GM04503 (cell line): ENCODE data around the gene SSH3.
"Not testable (repeated sequence)": the region's sequence is repeated elsewhere in the genome, so short reads cannot be mapped to it uniquely, and the experiment has no call there.

Experiments
- DNase-seq: peaks from one replicate; pipeline ENCODE4 v3.0.0-alpha.2; 2012; ENCODE audit warnings: low read depth

SSH3 gene

DNA sequence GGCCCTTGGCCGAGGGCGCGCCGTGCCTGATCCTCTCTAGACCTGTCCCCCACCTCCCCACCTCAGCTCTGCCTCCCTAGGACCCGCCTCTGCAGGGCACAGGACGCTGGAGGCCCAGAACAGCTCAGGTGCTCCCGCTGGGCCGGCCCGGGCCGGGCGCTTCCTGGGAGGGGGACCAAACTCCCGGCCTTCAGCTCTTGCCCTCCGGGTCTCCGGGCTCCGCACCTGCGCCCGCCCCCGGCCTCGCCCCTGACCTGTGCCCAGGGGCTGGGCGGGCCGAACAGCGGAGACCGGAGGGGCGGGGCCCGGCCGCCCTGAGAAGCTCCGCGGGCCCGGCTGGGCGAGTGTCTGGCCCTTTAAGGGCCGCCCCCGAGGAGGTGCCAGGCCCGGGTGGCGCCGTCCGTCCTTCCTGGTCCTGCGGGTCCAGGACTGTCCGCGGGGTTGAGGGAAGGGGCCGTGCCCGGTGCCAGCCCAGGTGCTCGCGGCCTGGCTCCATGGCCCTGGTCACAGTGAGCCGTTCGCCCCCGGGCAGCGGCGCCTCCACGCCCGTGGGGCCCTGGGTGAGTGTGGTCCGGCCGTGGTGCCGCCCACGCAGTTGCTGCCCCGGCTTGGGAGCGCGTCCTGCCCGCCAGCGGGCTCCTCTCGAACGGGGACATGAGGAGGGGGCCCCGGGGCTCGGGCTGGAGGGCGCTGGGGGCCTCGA lies at the start of gene SSH3:
SSH3 (plus strand) TSS at position 399 of the 703 bp plus-strand sequence; CDS start at position 495, 96 bp downstream.
- DNase-seq: no peak

DNA sequence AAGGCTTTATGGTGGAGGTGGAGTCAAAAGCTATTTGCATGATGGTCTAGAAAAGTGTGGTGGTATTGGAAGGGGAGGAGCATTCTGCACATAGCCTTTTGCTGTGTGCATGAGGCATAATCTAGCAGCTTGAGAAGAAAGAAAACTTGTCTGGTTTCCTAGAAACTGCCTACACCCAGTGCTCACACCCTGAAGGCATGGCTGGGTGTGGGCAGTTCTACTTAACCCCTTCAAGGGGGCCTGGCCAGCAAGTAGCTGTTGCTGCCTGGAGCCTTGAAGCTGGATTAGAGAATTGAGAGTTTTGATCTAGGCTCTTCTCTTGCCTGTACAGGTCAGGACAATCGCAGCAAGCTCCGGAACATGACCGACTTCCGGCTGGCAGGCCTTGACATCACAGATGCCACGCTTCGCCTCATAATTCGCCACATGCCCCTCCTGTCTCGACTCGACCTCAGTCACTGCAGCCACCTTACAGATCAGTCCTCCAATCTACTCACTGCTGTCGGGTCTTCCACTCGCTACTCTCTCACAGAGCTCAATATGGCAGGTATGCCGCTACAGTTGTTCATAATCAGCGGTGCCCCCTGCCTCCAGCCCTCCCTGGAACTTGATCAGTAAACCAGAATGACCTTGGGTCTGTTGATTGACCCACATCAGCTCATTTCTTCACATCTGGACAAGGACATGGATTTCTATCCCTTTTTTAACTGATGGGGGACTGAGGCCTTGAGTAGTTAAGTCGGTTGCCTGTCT lies 49.3 kb upstream of the SSH3 start:
- no peak for DNase-seq

DNA sequence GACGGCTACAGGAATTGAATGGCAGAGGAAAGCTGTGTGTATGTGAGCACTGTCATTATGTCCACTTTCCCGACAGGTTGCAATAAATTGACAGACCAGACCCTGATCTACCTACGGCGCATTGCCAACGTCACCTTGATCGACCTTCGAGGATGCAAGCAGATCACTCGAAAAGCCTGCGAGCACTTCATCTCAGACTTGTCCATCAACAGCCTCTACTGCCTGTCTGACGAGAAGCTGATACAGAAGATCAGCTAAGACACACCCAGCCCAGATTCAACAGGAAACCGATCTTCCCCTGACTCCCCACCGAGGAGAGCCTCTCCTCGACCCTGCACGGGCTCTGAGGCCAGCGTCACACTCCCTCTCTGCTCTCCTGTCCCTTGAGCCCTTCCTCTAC lies 48.5 kb upstream of the SSH3 start:
- DNase-seq: no peak

- no peak for DNase-seq
Measured at GRCh38 chr11:67255353-67255752, 48.0 kb upstream of the SSH3 start.

GRCh38 chr11:67255864-67256263 lies 47.5 kb upstream of the SSH3 start:
- no peak for DNase-seq

DNA sequence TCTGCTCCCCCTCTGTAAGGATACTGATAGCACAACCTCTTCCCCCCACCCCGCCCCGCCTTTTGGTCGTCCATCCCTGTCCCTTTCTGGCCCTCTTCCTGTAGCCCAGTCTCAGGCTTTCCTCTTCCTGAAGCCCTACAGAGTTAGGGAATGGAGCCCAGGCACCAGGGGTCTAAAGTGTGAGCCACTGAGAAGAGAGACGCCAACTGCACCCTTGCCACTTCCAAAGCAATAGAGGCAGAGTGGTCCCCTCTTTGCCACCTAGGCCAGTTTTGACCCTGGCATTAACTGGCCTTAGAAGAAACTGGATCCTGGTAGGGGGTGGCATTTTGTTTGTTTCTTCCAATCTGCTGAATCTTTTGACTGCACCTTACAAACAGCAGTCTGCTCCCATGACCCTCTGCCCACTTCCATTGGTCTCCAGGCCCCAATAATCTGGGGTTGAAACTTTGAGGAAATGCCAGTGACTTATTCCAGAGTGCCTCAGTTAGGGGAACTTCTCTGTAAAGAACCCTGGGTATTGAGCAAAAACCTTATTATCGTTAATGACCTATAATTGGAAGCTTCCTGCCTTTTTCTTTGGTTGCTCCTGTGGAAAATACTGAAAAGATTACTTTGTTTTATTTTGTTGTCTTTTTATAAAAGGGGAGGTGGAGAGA lies 46.7 kb upstream of the SSH3 start:
- DNase-seq: no peak

- DNase-seq: no peak
Measured at GRCh38 chr11:67260406-67260805, 42.9 kb upstream of the SSH3 start.

DNA sequence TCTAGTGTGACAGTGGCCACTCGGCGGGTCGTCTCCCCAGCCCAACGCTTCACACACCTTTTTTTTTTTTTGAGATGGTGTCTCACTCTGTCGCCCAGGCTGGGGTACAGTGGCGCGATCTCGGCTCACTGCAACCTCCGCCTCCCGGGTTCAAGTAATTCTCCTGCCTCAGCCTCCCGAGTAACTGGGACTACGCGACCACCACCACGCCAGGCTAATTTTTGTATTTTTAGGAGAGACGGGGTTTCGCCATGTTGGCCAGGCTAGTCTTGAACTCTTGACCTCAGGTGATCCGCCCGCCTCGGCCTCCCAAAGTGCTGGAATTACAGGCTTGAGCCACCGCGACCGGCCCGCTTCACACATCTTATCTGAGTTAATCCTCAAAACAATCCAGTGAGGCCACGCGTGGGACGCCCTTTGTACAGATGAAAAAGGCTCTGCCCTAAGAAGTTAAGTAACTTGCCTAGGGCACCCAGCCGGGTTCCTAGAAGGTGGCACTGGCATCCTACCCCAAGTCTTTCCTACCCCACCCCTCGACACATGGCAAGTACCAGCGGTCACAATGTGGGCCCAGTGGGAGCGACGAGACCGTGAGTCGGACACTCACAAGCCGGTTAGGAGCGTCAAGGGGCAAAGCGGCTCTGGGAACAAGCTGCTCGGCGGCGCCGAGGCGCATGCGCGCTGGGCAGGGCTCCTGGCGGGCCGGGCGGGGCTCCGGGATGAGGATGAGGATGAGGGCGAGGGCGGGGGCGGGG lies 42.3 kb upstream of the SSH3 start:
- DNase-seq: not testable (repeated sequence)

DNA sequence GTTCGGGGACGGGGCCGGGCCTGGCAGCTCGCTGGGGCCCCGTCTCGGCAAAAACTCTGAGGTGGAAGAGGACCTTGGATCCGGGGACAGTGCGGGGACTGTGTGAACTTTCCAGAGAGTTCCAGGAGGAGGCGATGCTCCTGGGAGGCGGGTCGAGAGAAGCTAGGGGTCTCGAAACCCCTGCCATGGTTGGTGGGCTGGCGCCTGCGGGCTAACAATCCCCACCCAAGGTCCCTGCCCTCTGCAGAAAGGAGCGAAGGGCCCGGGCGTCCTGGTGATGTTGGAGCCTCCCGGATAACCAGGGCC lies 41.7 kb upstream of the SSH3 start:
- DNase-seq: no peak

- no peak for DNase-seq
Measured at GRCh38 chr11:67261946-67262681, 41.2 kb upstream of the SSH3 start.

DNA sequence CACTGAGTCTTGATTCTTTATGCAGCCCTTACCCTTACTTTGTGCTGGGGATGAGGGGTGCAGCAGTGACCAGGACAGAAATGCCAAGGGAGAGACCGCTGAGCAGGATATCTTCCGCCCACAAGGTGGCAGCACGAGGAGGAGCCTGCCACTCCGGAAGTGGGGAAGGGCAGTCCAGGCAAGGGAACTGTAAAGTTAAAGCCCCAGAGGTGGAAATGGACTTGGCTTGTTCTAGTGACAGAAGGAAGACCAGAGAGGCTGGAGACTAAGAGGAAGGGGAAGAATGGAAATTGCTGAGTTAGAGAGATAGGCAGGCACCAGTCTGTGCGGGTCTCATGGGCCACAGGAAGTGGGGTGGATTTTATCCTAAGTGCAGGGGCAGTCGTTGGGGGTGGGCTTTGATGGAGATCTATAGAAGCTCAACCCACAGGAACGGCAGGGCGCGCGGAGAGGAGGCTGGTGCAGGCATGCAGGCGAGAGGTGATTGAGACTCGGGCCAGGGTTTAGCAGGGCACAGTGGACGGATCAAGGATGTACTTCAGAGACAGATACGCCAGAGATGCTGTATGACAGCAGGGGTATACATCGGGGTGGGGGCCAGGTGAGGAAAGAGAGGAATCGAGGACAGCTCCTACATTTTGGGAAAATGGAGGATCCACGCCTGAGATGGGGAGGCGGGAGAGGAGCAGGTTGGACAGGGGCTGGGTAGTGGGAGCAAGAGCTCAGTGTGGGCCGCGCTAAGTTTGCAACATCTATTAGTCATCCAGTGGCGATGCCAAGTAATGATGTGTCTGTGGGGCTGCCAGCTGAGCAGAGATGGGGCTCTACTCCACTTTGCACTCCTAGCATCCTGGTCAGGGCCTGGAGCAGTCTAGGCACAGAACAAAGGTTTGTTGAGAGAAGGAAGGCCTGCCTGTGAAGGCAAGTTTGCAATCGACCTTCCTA lies 40.3 kb upstream of the SSH3 start:
- no peak for DNase-seq

DNA sequence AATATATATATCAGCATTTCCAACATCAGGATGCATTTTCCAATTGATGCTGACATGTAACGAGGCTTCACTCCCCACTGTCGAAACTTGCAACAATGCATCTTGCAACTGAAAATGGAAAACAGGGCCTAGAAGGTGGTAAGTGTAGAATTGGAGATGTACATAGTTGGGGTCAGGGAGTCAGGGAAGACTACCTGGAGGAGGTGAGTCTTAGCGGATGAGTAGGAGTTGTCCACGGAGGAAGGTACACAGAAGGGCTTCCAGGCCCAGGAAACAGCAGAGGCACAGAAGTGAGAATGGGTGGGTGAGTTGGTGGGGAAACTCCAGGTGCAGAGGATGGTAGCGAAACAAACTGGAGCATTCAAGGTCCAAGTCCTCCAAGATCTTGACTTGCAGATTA lies 39.1 kb upstream of the SSH3 start:
- no peak for DNase-seq

- no peak for DNase-seq
Measured at GRCh38 chr11:67264877-67265632, 38.3 kb upstream of the SSH3 start.

DNA sequence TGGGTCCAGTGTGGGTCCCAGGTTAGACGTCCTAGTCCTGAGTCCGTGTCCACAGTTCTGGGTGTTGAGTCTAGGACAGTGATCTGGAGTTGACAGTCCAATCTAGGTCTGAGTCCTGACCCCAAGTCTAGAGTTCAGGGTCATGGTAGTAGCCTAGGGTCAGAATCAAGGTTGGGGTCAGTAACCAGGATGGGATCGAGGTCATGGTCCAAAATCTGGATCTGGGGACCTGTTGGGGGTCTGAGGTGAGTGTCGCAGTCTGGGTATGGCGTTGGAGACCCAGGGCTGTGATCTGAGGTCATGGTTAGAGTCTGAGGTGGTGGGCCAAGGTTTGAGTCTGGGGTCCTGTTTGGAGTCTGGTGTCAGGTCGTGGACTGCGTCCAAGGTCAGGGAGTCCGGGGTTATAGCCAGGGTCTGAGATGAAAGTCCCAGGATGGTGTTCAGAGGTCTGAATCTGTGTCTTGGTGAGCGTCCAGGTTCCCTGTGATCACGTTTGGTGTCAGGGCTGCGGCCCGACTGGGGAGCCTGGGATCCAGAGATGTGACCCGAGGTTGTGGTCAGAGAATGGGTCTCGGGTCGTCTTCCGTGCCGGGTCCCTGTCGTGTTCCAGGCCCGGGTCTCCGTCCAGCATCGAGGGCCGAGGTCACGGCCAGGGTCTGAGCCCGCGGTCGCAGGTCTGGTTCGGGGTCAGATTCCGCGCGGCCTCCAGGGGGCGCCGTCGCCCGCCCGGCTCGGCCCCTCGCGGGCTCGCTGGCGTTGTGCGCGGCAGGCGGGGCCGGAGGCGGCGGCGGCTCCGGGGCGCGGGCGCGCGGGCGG lies 37.5 kb upstream of the SSH3 start:
- DNase-seq: no peak

- no peak for DNase-seq
Measured at GRCh38 chr11:67266449-67267187, 36.7 kb upstream of the SSH3 start, which contains the start of gene GRK2. GRK2 (plus strand) TSS chr11:67266473; CDS start chr11:67266700, 227 bp downstream.

DNA sequence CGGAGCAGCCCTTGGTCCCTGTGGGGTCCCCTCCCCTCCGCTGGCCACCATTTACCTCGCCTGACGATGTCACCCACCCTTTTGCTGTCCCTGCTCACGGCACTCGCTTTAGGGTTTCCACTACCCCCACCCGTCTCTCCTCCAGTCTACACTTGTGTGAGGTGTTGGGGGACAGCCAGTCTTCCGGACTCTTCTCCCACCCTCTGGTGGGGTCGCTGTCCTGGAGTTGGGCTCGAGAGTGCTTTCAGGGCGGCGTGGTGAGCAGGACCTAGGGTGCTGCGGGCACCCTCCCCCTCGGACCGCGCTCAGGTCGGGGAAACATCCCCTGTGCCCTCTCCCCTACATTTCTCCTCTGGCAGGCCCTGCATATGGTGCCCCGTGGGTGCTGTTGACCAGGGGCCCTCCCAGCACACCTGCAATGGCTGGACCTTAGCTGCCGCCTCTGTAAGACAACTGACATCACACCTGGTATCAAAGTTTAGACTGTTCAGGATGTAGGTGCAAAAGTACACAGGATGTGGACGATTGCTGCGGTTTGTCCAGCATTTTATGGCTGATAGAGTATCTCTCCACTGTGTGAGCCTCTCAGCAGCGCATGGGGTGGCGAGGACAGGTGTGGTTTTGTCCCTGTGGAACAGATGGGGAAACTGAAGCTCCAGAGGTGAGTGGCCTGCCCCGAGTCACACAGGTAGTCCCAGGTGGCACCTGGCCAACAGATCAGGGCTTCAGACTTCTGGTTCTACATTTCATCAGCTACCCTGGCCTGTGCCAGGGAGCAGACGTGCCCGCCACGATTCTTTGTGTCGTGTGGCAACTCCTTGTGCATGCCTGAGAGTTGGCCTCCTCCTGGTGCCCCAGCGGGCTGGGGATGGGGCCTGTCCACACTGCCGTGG lies 35.9 kb upstream of the SSH3 start:
- DNase-seq: no peak
